Measurements from ENCODE around the gene NPHP4. TPM values are rescaled to one million over a fixed set of nuclear protein-coding genes. Genes with fewer than 3 reads are reported as not detected.

NPHP4 gene
- total and polyA plus RNA-seq, 10 of the 15 experiments (the other 5 are each of a cell fraction or from before 2014, with no cell fraction given): 0.16 to 10.5 (median 3.1) TPM

DNA sequence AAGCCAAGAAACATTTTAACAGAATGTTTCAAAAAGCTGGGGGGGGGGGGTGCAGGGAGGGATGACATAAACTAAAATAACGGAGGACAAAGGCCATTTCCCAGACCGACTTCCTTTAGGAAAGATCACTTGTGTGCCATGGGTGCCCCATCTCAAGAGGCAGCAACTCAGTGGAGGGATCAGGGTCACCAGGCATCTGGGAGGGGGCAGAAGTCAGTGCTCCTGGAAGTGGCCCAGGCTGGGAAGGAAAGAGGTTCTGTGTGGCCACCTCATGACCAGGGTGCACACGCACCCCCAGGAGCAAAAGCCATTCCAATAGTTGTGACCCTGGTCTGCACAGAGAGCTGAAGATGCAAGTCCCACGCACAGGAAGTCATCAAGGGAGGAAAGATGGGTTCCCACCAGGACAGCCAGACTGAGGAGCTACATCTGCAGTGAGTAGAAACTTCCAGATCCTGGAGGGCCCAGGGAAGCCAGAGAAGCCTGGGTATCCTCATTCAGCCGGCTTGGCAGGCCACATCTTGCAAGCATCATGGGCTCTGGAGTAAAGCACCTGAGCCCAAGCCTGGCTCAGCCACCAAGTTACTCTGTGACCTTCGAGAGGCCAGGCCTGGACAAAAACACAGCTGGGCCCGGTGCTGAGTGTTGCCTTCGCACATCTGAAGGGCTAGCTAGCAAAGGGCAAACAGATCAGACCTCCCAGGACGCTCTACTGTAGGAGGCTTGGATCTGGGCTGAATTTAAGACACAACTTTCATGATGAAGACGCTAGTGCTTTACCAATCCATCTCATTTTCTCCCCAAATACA is 36.0 kb downstream of the NPHP4 start (continued):
- TF ChIP-seq, protein P1, sequence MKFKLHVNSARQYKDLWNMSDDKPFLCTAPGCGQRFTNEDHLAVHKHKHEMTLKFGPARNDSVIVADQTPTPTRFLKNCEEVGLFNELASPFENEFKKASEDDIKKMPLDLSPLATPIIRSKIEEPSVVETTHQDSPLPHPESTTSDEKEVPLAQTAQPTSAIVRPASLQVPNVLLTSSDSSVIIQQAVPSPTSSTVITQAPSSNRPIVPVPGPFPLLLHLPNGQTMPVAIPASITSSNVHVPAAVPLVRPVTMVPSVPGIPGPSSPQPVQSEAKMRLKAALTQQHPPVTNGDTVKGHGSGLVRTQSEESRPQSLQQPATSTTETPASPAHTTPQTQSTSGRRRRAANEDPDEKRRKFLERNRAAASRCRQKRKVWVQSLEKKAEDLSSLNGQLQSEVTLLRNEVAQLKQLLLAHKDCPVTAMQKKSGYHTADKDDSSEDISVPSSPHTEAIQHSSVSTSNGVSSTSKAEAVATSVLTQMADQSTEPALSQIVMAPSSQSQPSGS (IDR thresholded peaks at IDR 0.05; ENCODE audit: low read length): no peak
- TF ChIP-seq CBFB (IDR thresholded peaks at IDR 0.05; ENCODE audit: low read depth) (no peak), ATF7 (IDR thresholded peaks at IDR 0.05; ENCODE audit: low read depth) (no peak), SMAD5 (IDR thresholded peaks at IDR 0.05; ENCODE audit: low read depth) (no peak), YY1 (IDR thresholded peaks at IDR 0.05; ENCODE audit: low read depth, low read length) (no peak)

DNA sequence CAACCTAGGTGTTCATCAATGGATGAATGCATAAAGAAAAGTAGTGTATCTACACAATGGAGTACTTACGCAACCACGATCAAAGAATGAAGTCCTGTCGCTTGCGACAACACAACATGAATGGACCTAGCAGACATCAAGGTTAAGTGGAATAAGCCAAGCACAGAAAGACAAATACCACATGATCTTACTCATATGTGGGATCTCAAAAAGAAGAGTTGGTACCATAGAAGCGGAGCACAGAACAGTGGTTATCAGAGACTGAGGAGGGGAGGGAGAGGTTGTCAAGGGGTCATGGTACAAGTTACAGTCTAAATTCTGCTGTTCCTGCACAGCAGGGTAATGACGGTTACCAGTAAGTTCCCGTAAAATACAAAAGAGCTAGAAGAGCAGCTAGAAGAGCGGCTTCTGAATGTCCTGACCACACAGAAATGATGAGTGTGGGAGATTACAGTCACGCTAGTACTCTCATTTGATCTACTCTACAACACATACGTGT is 36.7 kb downstream of the NPHP4 start:
- TF ChIP-seq BCL11A (IDR thresholded peaks at IDR 0.05; ENCODE audit: low read depth, low read length): no peak
- TF ChIP-seq HDAC6 (IDR thresholded peaks at IDR 0.05; ENCODE audit: unreplicated experiment): no peak
- TF ChIP-seq SIX5 (IDR thresholded peaks at IDR 0.05; ENCODE audit: low read depth, low read length, severe bottlenecking): no peak
- TF ChIP-seq STAT3 (IDR thresholded peaks at IDR 0.05; ENCODE audit: low read depth, low read length): no peak
- TF ChIP-seq CBX5 (IDR thresholded peaks at IDR 0.05; ENCODE audit: low read depth): no peak
- TF ChIP-seq, protein P2, sequence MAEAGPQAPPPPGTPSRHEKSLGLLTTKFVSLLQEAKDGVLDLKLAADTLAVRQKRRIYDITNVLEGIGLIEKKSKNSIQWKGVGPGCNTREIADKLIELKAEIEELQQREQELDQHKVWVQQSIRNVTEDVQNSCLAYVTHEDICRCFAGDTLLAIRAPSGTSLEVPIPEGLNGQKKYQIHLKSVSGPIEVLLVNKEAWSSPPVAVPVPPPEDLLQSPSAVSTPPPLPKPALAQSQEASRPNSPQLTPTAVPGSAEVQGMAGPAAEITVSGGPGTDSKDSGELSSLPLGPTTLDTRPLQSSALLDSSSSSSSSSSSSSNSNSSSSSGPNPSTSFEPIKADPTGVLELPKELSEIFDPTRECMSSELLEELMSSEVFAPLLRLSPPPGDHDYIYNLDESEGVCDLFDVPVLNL (IDR thresholded peaks at IDR 0.05; ENCODE audit: low read depth, low read length): no peak
- TF ChIP-seq YBX1 (IDR thresholded peaks at IDR 0.05): no peak
- TF ChIP-seq SP1 (IDR thresholded peaks at IDR 0.05; ENCODE audit: low read depth, low read length): no peak
- no peak for TF ChIP-seq ATF7 (IDR thresholded peaks at IDR 0.05; ENCODE audit: low read depth)
- no peak for TF ChIP-seq TBL1XR1 (IDR thresholded peaks at IDR 0.05; ENCODE audit: low read depth, low read length)
- TF ChIP-seq RAD21 (IDR thresholded peaks at IDR 0.05; ENCODE audit: insufficient read depth, low read depth, low read length): no peak
- TF ChIP-seq PAX5 (IDR thresholded peaks at IDR 0.05; ENCODE audit: borderline replicate concordance, low read depth, low read length): no peak
- no peak for TF ChIP-seq MYC (IDR thresholded peaks at IDR 0.05; ENCODE audit: insufficient read depth, insufficient read length, insufficient replicate concordance, low read length, severe bottlenecking)
- no peak for TF ChIP-seq FOXK2 (IDR thresholded peaks at IDR 0.05)
- no peak for TF ChIP-seq SMC3 (IDR thresholded peaks at IDR 0.05; ENCODE audit: borderline replicate concordance, low read length)
- TF ChIP-seq NR2C1 (IDR thresholded peaks at IDR 0.05): no peak
- no peak for TF ChIP-seq ASH2L (IDR thresholded peaks at IDR 0.05; ENCODE audit: borderline replicate concordance, low read depth)
- TF ChIP-seq ZNF24 (IDR thresholded peaks at IDR 0.05): no peak
- no peak overlapping the region for H3K9ac ChIP-seq (ENCODE audit: control insufficient read depth, insufficient read depth, low read length)
- WGBS (ENCODE audit: insufficient coverage, insufficient replicate concordance, low lambda C conversion rate, missing lambda C conversion rate): 92% methylated on average over 10 of the region's 10 CpGs
- no peaks in the 10 kb centered on the region for H3K79me2 ChIP-seq (ENCODE audit: control insufficient read depth, insufficient read depth, low read length)
- no peak for DNase-seq (ENCODE audit: low read depth, low spot score)
- H3K27me3 ChIP-seq (replicated peaks in 1 of 2; ENCODE audit: control insufficient read depth in 2 of 2, insufficient read depth in 2 of 2, low read length in 1 of 2): no peaks in the 10 kb centered on the region
- ChIA-PET POLR2A (no interaction called here), RAD21 (ENCODE audit: unreplicated experiment) (no interaction called here), CTCF (no interaction called here), SMC1A (ENCODE audit: uncharacterized antibody, unreplicated experiment) (no interaction called here)
- H3K4me2 ChIP-seq (ENCODE audit: control insufficient read depth, insufficient read depth): no peak overlapping the region
- no TSS peak for BruUV-seq (replicated peaks)
- in situ Hi-C loops (cut with MboI): no loop called here
- no peaks in the 10 kb centered on the region for H4K20me1 ChIP-seq (ENCODE audit: control insufficient read depth, insufficient read depth)
- H3K9me3 ChIP-seq (replicated peaks; ENCODE audit: control insufficient read depth, insufficient read depth, low read length): no peaks in the 10 kb centered on the region
- H2AFZ ChIP-seq (ENCODE audit: control insufficient read depth, low read depth, low read length): no peak overlapping the region
- intact Hi-C loops (cut with micrococcal nuclease; ENCODE audit: unreplicated experiment): no loop called here
- H3K4me1 ChIP-seq (ENCODE audit: control insufficient read depth, insufficient read depth, low read length): no peaks in the 10 kb centered on the region
- ATAC-seq: no peak
- FAIRE-seq: no peak
- no peaks in the 10 kb centered on the region; a peak in 2 of 4 replicates for H3K36me3 ChIP-seq (ENCODE audit: control insufficient read depth in 2 of 2, insufficient read depth in 2 of 2, low read length in 1 of 2)
- no peak overlapping the region for H3K27ac ChIP-seq (ENCODE audit: control insufficient read depth, insufficient read depth)
- H3K4me3 ChIP-seq: no peak overlapping the region

Measured in GM12878 (cell line).